Ovary (tissue), 3 donors: ENCODE results near the gene SULT4A1.

ENCODE experiments used
- EP300 ChIP-seq: sonication (generic); formaldehyde crosslinking; IDR thresholded peaks from one replicate; pipeline ENCODE4 v1.6.1; 2017; ENCODE audit warnings: antibody characterized with exemption
- POLR2A ChIP-seq: fragments of 450-650 bp; IDR thresholded peaks from one replicate; pipeline ENCODE4 v1.6.1; 2017; ENCODE audit warnings: antibody characterized with exemption, mild to moderate bottlenecking, moderate library complexity
- TF ChIP-seq, protein P1 (sequence below), 3 donors: fragments of 450-650 bp in 2 of 3; fragments of 200-600 bp in 1 of 3; IDR thresholded peaks; one replicate each; pipeline versions ENCODE4 v1.5.1 to v1.8.0; 2016 to 2022; ENCODE audit warnings: antibody characterized with exemption in 3 of 3, mild to moderate bottlenecking in 1 of 3
- donor health status: DM: no; HTN: no; CAD: no.

DNA sequence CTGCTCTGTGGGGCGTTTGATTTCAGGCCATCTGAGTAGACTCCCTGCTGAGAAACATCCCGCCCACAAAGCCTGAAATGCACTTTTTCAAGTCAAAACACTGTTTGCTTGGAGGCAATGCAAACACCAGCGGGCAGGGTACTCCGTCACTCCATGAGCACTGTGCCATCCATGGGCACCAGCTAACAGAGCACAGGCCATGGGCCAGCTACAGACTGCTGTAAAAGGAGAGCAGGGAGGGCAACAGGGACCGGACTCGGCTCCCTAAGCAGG is 33.7 kb downstream of the SULT4A1 start:
- TF ChIP-seq, protein P1, sequence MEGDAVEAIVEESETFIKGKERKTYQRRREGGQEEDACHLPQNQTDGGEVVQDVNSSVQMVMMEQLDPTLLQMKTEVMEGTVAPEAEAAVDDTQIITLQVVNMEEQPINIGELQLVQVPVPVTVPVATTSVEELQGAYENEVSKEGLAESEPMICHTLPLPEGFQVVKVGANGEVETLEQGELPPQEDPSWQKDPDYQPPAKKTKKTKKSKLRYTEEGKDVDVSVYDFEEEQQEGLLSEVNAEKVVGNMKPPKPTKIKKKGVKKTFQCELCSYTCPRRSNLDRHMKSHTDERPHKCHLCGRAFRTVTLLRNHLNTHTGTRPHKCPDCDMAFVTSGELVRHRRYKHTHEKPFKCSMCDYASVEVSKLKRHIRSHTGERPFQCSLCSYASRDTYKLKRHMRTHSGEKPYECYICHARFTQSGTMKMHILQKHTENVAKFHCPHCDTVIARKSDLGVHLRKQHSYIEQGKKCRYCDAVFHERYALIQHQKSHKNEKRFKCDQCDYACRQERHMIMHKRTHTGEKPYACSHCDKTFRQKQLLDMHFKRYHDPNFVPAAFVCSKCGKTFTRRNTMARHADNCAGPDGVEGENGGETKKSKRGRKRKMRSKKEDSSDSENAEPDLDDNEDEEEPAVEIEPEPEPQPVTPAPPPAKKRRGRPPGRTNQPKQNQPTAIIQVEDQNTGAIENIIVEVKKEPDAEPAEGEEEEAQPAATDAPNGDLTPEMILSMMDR (IDR thresholded peaks at IDR 0.05), result no peak
- TF ChIP-seq EP300 (no peak), POLR2A (no peak)
